ENCODE results near the gene NPRL2. TPM values are rescaled to one million over a fixed set of nuclear protein-coding genes. Genes with fewer than 3 reads are reported as not detected.

NPRL2 gene
- total and polyA plus RNA-seq, 2 donors (not counting 3 experiments of a cell fraction or from before 2014, with no cell fraction given) = 13.4 to 30.6 TPM

- POLR2A ChIA-PET = no interaction called here
- BruUV-seq (replicated peaks) = no TSS peak
- peaks cover 43% of the 10 kb centered on the region for H3K79me2 ChIP-seq (ENCODE audit: control insufficient read depth, insufficient read depth, low read length)
These were observed 6.0 kb upstream of the NPRL2 start for GRCh38 chr3:50356553-50356952.

GRCh38 chr3:50355829-50356552 lies 5.4 kb upstream of the NPRL2 start:
- Histone ChIP-seq H3K9ac (replicated peaks; ENCODE audit: extremely low read depth, insufficient read depth, low read length) (no peak overlapping the region), H4K20me1 (replicated peaks; ENCODE audit: control insufficient read depth, extremely low read depth, insufficient read depth, low read length) (peaks cover 6% of the 10 kb centered on the region)
- no peak for FAIRE-seq

More at GRCh38 chr3:50356553-50356952, 6.0 kb upstream of the NPRL2 start:
- no peaks in the 10 kb centered on the region for H3K27me3 ChIP-seq (ENCODE audit: control insufficient read depth in 2 of 2, insufficient read depth in 2 of 2, low read length in 2 of 2)
- intact Hi-C loops (cut with micrococcal nuclease) = loop anchor here (5.0 kb wide), 1 partner anchor 1036 kb away; the partner anchor contains the start of gene RBM15B
- CTCF ChIA-PET = interaction anchor here (1.0 to 2.1 kb wide), 6 partner anchors 9 to 259 kb away, joined by 3 to 14 read pairs (median 4); partner anchors contain the start of gene ZMYND10
- TF ChIP-seq POLR2A (IDR thresholded peaks at IDR 0.05; ENCODE audit: low read depth, low read length) (peak; percentile 48), MAX (IDR thresholded peaks at IDR 0.05; ENCODE audit: insufficient read depth, insufficient read length) (no peak), EZH2 (IDR thresholded peaks at IDR 0.05; ENCODE audit: borderline replicate concordance, low read depth, low read length, severe bottlenecking) (no peak)
- no peak overlapping the region for H3K27ac ChIP-seq (ENCODE audit: insufficient read depth, low read depth, low read length)
- FAIRE-seq = no peak
- H2AFZ ChIP-seq (ENCODE audit: low read depth, low read length) = no peak overlapping the region
- H3K9me3 ChIP-seq (replicated peaks; ENCODE audit: control insufficient read depth, insufficient read depth, low read length) = no peaks in the 10 kb centered on the region
- peaks cover 8 to 28% of the 10 kb centered on the region in 2 experiments for H3K36me3 ChIP-seq (ENCODE audit: control insufficient read depth in 2 of 2, extremely low read depth in 1 of 2, insufficient read depth in 2 of 2, low read length in 2 of 2)
- peak overlapping the region; percentile 90 for H3K4me2 ChIP-seq (ENCODE audit: insufficient read depth, low read length)
- DNase-seq (ENCODE audit: low read depth, low spot score) = no peak
- peaks cover 6% of the 10 kb centered on the region for H4K20me1 ChIP-seq (replicated peaks; ENCODE audit: control insufficient read depth, extremely low read depth, insufficient read depth, low read length)
- H3K9ac ChIP-seq (replicated peaks; ENCODE audit: extremely low read depth, insufficient read depth, low read length) = no peak overlapping the region
- no peaks in the 10 kb centered on the region for H3K9me1 ChIP-seq (replicated peaks; ENCODE audit: control insufficient read depth, extremely low read depth, insufficient read depth, low read length)
- H3K4me1 ChIP-seq (ENCODE audit: control insufficient read depth, extremely low read depth, insufficient read depth, low read length) = peaks cover 33% of the 10 kb centered on the region
- dilution Hi-C loops (cut with MboI; ENCODE audit: extremely low pct_ligation_motif_present, low sequenced_read_pairs) = no loop called here
- peak overlapping the region in 2 of 3 experiments; percentile 6 to 63 for H3K4me3 ChIP-seq (replicated peaks in 1 of 3; ENCODE audit: insufficient read depth in 1 of 3, low read depth in 1 of 3, low read length in 3 of 3)

More at GRCh38 chr3:50355829-50356552, 5.4 kb upstream of the NPRL2 start:
- Histone ChIP-seq H3K9me1 (replicated peaks; ENCODE audit: control insufficient read depth, extremely low read depth, insufficient read depth, low read length) (no peaks in the 10 kb centered on the region), H3K4me1 (ENCODE audit: control insufficient read depth, extremely low read depth, insufficient read depth, low read length) (peaks cover 38% of the 10 kb centered on the region), H3K27me3 (ENCODE audit: control insufficient read depth in 2 of 2, insufficient read depth in 2 of 2, low read length in 2 of 2) (no peaks in the 10 kb centered on the region), H3K79me2 (ENCODE audit: control insufficient read depth, insufficient read depth, low read length) (peaks cover 43% of the 10 kb centered on the region), H3K4me2 (ENCODE audit: insufficient read depth, low read length) (peak overlapping the region; percentile 90), H2AFZ (ENCODE audit: low read depth, low read length) (no peak overlapping the region), H3K27ac (ENCODE audit: insufficient read depth, low read depth, low read length) (no peak overlapping the region), H3K9me3 (replicated peaks; ENCODE audit: control insufficient read depth, insufficient read depth, low read length) (no peaks in the 10 kb centered on the region), H3K4me3 (replicated peaks in 1 of 3; ENCODE audit: insufficient read depth in 1 of 3, low read depth in 1 of 3, low read length in 3 of 3) (peak overlapping the region in 2 of 3 experiments; percentile 6 to 63), H3K36me3 (ENCODE audit: control insufficient read depth in 2 of 2, extremely low read depth in 1 of 2, insufficient read depth in 2 of 2, low read length in 2 of 2) (peaks cover 8 to 28% of the 10 kb centered on the region in 2 experiments)
- POLR2A ChIA-PET = no interaction called here
- dilution Hi-C loops (cut with MboI; ENCODE audit: extremely low pct_ligation_motif_present, low sequenced_read_pairs) = no loop called here
- intact Hi-C loops (cut with micrococcal nuclease) = loop anchor here (5.0 kb wide), 1 partner anchor 1036 kb away; the partner anchor contains the start of gene RBM15B
- TF ChIP-seq, protein P1, sequence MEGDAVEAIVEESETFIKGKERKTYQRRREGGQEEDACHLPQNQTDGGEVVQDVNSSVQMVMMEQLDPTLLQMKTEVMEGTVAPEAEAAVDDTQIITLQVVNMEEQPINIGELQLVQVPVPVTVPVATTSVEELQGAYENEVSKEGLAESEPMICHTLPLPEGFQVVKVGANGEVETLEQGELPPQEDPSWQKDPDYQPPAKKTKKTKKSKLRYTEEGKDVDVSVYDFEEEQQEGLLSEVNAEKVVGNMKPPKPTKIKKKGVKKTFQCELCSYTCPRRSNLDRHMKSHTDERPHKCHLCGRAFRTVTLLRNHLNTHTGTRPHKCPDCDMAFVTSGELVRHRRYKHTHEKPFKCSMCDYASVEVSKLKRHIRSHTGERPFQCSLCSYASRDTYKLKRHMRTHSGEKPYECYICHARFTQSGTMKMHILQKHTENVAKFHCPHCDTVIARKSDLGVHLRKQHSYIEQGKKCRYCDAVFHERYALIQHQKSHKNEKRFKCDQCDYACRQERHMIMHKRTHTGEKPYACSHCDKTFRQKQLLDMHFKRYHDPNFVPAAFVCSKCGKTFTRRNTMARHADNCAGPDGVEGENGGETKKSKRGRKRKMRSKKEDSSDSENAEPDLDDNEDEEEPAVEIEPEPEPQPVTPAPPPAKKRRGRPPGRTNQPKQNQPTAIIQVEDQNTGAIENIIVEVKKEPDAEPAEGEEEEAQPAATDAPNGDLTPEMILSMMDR (IDR thresholded peaks at IDR 0.05; ENCODE audit: extremely low read depth in 1 of 2, insufficient read depth in 1 of 2, low read depth in 1 of 2, low read length in 2 of 2) = no peak
- TF ChIP-seq MYC (IDR thresholded peaks at IDR 0.05; ENCODE audit: low read depth, low read length) (no peak), GATA2 (IDR thresholded peaks at IDR 0.05; ENCODE audit: insufficient read depth, insufficient read length, low read depth, low read length) (no peak), EZH2 (IDR thresholded peaks at IDR 0.05; ENCODE audit: borderline replicate concordance, low read depth, low read length, severe bottlenecking) (no peak), MAX (IDR thresholded peaks at IDR 0.05; ENCODE audit: insufficient read depth, insufficient read length) (no peak), POLR2AphosphoS5 (IDR thresholded peaks at IDR 0.05; ENCODE audit: insufficient read depth, low read depth, low read length) (no peak), JUN (IDR thresholded peaks at IDR 0.05; ENCODE audit: borderline replicate concordance, insufficient read depth, insufficient read length, low read depth) (no peak), FOS (IDR thresholded peaks at IDR 0.05; ENCODE audit: borderline replicate concordance, insufficient read depth, low read length) (no peak), POLR2A (IDR thresholded peaks at IDR 0.05; ENCODE audit: low read depth, low read length) (no peak)
- no peak for DNase-seq (ENCODE audit: low read depth, low spot score)
- no TSS peak for BruUV-seq (replicated peaks)
- CTCF ChIA-PET = interaction anchor here (1.3 to 2.1 kb wide), 3 partner anchors 15 to 260 kb away, joined by 4 to 14 read pairs (median 4); no protein-coding TSS in a partner anchor
